Measurements from ENCODE around the gene LRP6. TPM values are rescaled to one million over a fixed set of nuclear protein-coding genes. Genes with fewer than 3 reads are reported as not detected.
"Not testable (repeated sequence)": the region's sequence is repeated elsewhere in the genome, so short reads cannot be mapped to it uniquely, and the experiment has no call there.

LRP6 gene
- total RNA-seq, 1 experiment from 2014 or later = 10.2 TPM

DNA sequence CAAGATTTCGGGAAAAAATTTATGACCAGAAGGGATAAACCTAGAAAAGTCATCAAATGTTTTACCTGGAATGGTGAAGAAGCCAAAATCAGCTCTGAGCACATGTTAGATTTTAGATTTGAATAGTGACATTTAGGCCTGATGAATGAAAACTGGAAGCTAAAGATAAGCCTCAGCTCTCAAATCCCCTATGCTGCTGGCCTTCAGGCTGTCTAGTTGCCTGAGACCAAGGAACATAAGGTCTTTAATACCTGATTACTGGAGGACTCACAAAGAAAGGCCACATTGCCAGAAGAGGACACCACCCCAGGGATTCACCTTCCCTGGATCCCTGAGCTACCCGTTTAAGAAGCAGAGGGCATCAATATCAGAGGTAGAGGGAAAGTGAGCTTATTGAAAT lies 139.5 kb downstream of the LRP6 start:
- Histone ChIP-seq H3K4me3 (no peak overlapping the region), H3K27me3 (no peaks in the 10 kb centered on the region), H3K9me3 (no peaks in the 10 kb centered on the region), H3K36me3 (peaks cover 41% of the 10 kb centered on the region)
- no peak for DNase-seq

GRCh38 chr12:12126551-12126950 lies 140.3 kb downstream of the LRP6 start:
- Histone ChIP-seq H3K9me3 (no peaks in the 10 kb centered on the region), H3K27me3 (no peaks in the 10 kb centered on the region), H3K36me3 (peaks cover 41% of the 10 kb centered on the region), H3K4me3 (no peak overlapping the region)
- no peak for DNase-seq

GRCh38 chr12:12123036-12123604 lies 143.7 kb downstream of the LRP6 start:
- H3K36me3 ChIP-seq = peaks cover 41% of the 10 kb centered on the region
- DNase-seq = no peak
- H3K9me3 ChIP-seq = no peaks in the 10 kb centered on the region
- no peak overlapping the region for H3K4me3 ChIP-seq
- no peaks in the 10 kb centered on the region for H3K27me3 ChIP-seq

GRCh38 chr12:12121061-12121460 lies 145.8 kb downstream of the LRP6 start:
- Histone ChIP-seq H3K9me3 (no peaks in the 10 kb centered on the region), H3K36me3 (peaks cover 26% of the 10 kb centered on the region), H3K4me3 (no peak overlapping the region), H3K27me3 (no peaks in the 10 kb centered on the region)
- no peak for DNase-seq

GRCh38 chr12:12116677-12117076 lies 150.2 kb downstream of the LRP6 start:
- H3K36me3 ChIP-seq = peaks cover 5% of the 10 kb centered on the region
- no peak overlapping the region for H3K4me3 ChIP-seq
- DNase-seq = no peak

GRCh38 chr12:12115514-12115913 lies 151.3 kb downstream of the LRP6 start:
- Histone ChIP-seq H3K36me3 (peaks cover 2% of the 10 kb centered on the region; the same call in 1 of the 2 replicates), H3K27me3 (no peaks in the 10 kb centered on the region), H3K9me3 (no peaks in the 10 kb centered on the region), H3K4me3 (no peak overlapping the region)
- no peak for DNase-seq

More at GRCh38 chr12:12116677-12117076, 150.2 kb downstream of the LRP6 start:
- H3K27me3 ChIP-seq = no peaks in the 10 kb centered on the region
- no peaks in the 10 kb centered on the region for H3K9me3 ChIP-seq

DNA sequence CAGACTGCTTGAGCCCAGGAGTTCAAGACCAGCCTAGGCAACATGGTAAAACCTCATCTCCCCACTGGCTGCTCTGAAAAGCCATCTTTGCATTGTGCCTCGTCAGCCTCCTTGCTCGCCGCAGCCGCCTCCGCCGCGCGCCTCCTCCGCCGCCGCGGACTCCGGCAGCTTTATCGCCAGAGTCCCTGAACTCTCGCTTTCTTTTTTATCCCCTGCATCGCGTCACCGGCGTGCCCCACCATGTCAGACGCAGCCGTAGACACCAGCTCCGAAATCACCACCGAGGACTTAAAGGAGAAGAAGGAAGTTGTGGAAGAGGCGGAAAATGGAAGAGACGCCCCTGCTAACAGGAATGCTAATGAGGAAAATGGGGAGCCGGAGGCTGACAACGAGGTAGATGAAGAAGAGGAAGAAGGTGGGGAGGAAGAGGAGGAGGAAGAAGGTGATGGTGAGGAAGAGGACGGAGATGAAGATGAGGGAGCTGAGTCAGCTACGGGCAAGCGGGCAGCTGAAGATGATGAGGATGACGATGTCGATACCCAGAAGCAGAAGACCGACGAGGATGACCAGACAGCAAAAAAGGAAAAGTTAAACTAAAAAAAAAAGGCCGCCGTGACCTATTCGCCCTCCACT lies 155.8 kb downstream of the LRP6 start:
- not testable (repeated sequence) for H3K4me3 ChIP-seq, H3K36me3 ChIP-seq, H3K9me3 ChIP-seq, H3K27me3 ChIP-seq, DNase-seq

- H3K9me3 ChIP-seq = peaks cover 11% of the 10 kb centered on the region
- no peak overlapping the region for H3K4me3 ChIP-seq
- H3K36me3 ChIP-seq = no peaks in the 10 kb centered on the region
- no peak for DNase-seq
- H3K27me3 ChIP-seq = no peaks in the 10 kb centered on the region
Observed at GRCh38 chr12:12108441-12109058, 158.3 kb downstream of the LRP6 start.

- Histone ChIP-seq H3K27me3 (no peaks in the 10 kb centered on the region), H3K36me3 (no peaks in the 10 kb centered on the region), H3K4me3 (no peak overlapping the region), H3K9me3 (peaks cover 11% of the 10 kb centered on the region)
- peak; percentile 12 for DNase-seq
Observed at GRCh38 chr12:12107678-12108077, 159.2 kb downstream of the LRP6 start.

GRCh38 chr12:12099102-12099501 lies 167.7 kb downstream of the LRP6 start:
- H3K27me3 ChIP-seq = no peaks in the 10 kb centered on the region
- no peak for DNase-seq
- H3K4me3 ChIP-seq = no peak overlapping the region

GRCh38 chr12:12098691-12099015 lies 168.2 kb downstream of the LRP6 start:
- Histone ChIP-seq H3K4me3 (no peak overlapping the region), H3K36me3 (no peaks in the 10 kb centered on the region), H3K9me3 (no peaks in the 10 kb centered on the region), H3K27me3 (no peaks in the 10 kb centered on the region)
- no peak for DNase-seq

More at GRCh38 chr12:12099102-12099501, 167.7 kb downstream of the LRP6 start:
- Histone ChIP-seq H3K36me3 (no peaks in the 10 kb centered on the region), H3K9me3 (peaks cover 2% of the 10 kb centered on the region; the same call in 1 of the 2 replicates)

GRCh38 chr12:12097891-12098690 lies 168.8 kb downstream of the LRP6 start:
- DNase-seq = no peak
- no peaks in the 10 kb centered on the region for H3K27me3 ChIP-seq
- H3K4me3 ChIP-seq = no peak overlapping the region
- H3K36me3 ChIP-seq = no peaks in the 10 kb centered on the region
- H3K9me3 ChIP-seq = no peaks in the 10 kb centered on the region

- no peaks in the 10 kb centered on the region for H3K27me3 ChIP-seq
- DNase-seq = no peak
Observed at GRCh38 chr12:12095021-12095420, 171.8 kb downstream of the LRP6 start.

DNA sequence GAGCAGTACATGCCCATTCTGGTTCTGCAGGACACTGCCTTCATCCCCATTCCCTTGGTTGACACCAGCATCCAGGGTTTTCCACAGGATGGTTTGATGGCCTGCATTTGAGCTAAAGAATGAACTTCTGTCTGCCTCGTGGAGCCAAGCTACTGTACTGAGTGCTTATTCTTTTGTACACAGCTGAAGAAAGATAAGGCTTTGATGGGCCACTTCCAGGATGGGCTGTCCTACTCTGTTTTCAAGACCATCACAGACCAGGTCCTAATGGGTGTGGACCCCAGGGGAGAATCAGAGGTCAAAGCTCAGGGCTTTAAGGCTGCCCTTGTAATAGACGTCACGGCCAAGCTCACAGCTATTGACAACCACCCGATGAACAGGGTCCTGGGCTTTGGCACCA lies 172.4 kb downstream of the LRP6 start:
- H3K4me3 ChIP-seq = no peak overlapping the region
- no peaks in the 10 kb centered on the region for H3K9me3 ChIP-seq
- no peaks in the 10 kb centered on the region for H3K36me3 ChIP-seq
- H3K27me3 ChIP-seq = no peaks in the 10 kb centered on the region
- DNase-seq = no peak

More at GRCh38 chr12:12095021-12095420, 171.8 kb downstream of the LRP6 start:
- Histone ChIP-seq H3K36me3 (no peaks in the 10 kb centered on the region), H3K9me3 (no peaks in the 10 kb centered on the region), H3K4me3 (no peak overlapping the region)

- Histone ChIP-seq H3K9me3 (no peaks in the 10 kb centered on the region), H3K36me3 (no peaks in the 10 kb centered on the region), H3K27me3 (no peaks in the 10 kb centered on the region), H3K4me3 (no peak overlapping the region)
- no peak for DNase-seq
Observed at GRCh38 chr12:12091977-12092663, 174.7 kb downstream of the LRP6 start.

DNA sequence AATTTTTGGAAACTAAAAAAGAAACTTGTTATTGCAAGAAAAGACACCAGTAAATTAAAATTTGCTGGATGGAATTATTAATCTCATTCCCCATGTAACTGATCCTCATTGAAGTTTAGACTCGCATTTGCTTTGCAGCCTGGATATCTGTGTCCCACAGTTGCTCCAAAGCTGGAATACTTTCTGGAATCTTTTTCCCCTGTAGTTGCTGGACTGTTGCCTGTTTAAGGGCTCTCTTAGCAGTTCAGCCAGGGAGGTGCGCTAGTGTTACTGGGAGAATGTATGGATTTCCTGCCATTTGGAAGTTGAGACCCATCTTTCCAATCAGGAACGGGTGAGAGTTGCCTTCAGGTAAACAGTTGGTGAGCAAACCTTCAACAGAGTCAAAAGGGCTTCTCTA lies 175.8 kb downstream of the LRP6 start:
- no peaks in the 10 kb centered on the region for H3K36me3 ChIP-seq
- H3K9me3 ChIP-seq = no peaks in the 10 kb centered on the region
- H3K27me3 ChIP-seq = no peaks in the 10 kb centered on the region
- no peak for DNase-seq
- H3K4me3 ChIP-seq = no peak overlapping the region

DNA sequence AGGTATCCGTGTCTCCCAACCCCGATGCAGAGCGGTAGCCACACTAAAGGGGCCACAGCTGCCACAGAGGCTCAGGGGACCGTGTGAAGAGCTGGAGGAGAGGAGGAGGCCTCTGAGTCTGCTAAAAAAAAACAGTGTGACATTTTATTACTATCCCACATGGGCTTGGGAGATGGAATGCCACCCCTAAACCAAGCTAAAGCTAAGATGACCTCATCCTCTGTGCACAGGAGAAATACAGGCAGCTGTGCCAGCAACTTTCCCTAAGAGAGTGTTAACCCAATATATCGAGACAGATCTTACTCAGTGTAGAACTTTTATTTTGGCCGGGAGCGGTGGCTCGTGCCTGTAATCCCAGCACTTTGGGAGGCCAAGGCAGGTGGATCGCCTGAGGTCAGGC lies 178.1 kb downstream of the LRP6 start:
- Histone ChIP-seq H3K27me3 (no peaks in the 10 kb centered on the region), H3K36me3 (no peaks in the 10 kb centered on the region), H3K4me3 (no peak overlapping the region), H3K9me3 (no peaks in the 10 kb centered on the region)
- no peak for DNase-seq
